ENCODE measurements around the gene DGKB.
"Not testable (repeated sequence)": the region's sequence is repeated elsewhere in the genome, so short reads cannot be mapped to it uniquely, and the experiment has no call there.

DGKB gene

GRCh38 chr7:14583518-14583917, 319.0 kb downstream of the DGKB start:
- DNase-seq (ENCODE audit: low spot score), result no peak

GRCh38 chr7:14582010-14582409, 320.5 kb downstream of the DGKB start:
- no peak for DNase-seq (ENCODE audit: low spot score)

- DNase-seq (ENCODE audit: low spot score), result no peak
Observed at GRCh38 chr7:14579971-14580370, 322.6 kb downstream of the DGKB start.

- DNase-seq (ENCODE audit: low spot score), result no peak
Observed at GRCh38 chr7:14576578-14576977, 326.0 kb downstream of the DGKB start.

- no peak for DNase-seq (ENCODE audit: low spot score)
Observed at GRCh38 chr7:14570750-14571607, 331.6 kb downstream of the DGKB start.

- no peak for DNase-seq (ENCODE audit: low spot score)
Observed at GRCh38 chr7:14552060-14552459, 350.5 kb downstream of the DGKB start.

GRCh38 chr7:14551310-14551709, 351.2 kb downstream of the DGKB start:
- DNase-seq (ENCODE audit: low spot score), result no peak

- DNase-seq (ENCODE audit: low spot score), result no peak
Observed at GRCh38 chr7:14542624-14543023, 359.9 kb downstream of the DGKB start.

- no peak for DNase-seq (ENCODE audit: low spot score)
Observed at GRCh38 chr7:14521183-14521582, 381.4 kb downstream of the DGKB start.

- no peak for DNase-seq (ENCODE audit: low spot score)
Observed at GRCh38 chr7:14510268-14510667, 392.3 kb downstream of the DGKB start.

- no peak for DNase-seq (ENCODE audit: low spot score)
Observed at GRCh38 chr7:14507617-14508016, 394.9 kb downstream of the DGKB start.

- DNase-seq (ENCODE audit: low spot score), result no peak
Observed at GRCh38 chr7:14505906-14506305, 396.6 kb downstream of the DGKB start.

GRCh38 chr7:14504134-14504533, 398.4 kb downstream of the DGKB start:
- DNase-seq (ENCODE audit: low spot score), result peak; percentile 71

- DNase-seq (ENCODE audit: low spot score), result no peak
Observed at GRCh38 chr7:14503623-14504022, 398.9 kb downstream of the DGKB start.

GRCh38 chr7:14501436-14501835, 401.1 kb downstream of the DGKB start:
- DNase-seq (ENCODE audit: low spot score), result no peak

- DNase-seq (ENCODE audit: low spot score), result no peak
Observed at GRCh38 chr7:14497390-14497789, 405.2 kb downstream of the DGKB start.

GRCh38 chr7:14495633-14496032, 406.9 kb downstream of the DGKB start:
- no peak for DNase-seq (ENCODE audit: low spot score)

- no peak for DNase-seq (ENCODE audit: low spot score)
Observed at GRCh38 chr7:14487701-14488395, 414.7 kb downstream of the DGKB start.

GRCh38 chr7:14483663-14484062, 418.9 kb downstream of the DGKB start:
- DNase-seq (ENCODE audit: low spot score), result no peak

GRCh38 chr7:14480281-14480680, 422.3 kb downstream of the DGKB start:
- no peak for DNase-seq (ENCODE audit: low spot score)

- DNase-seq (ENCODE audit: low spot score), result no peak
Observed at GRCh38 chr7:14478834-14479510, 423.6 kb downstream of the DGKB start.

- DNase-seq (ENCODE audit: low spot score), result not testable (repeated sequence)
Observed at GRCh38 chr7:14461716-14462115, 440.8 kb downstream of the DGKB start.

GRCh38 chr7:14458846-14459245, 443.7 kb downstream of the DGKB start:
- DNase-seq (ENCODE audit: low spot score), result not testable (repeated sequence)

Measured in globus pallidus (tissue), 1 donor.